GM10847 (cell line): ENCODE results near the gene UTS2R.

ENCODE experiments used
- POLR2A ChIP-seq: IDR thresholded peaks from 2 replicates; pipeline ENCODE4 v1.6.1; 2011; ENCODE audit not compliant: insufficient read length; ENCODE audit errors: extremely low read depth

Gene UTS2R

GRCh38 chr17:82361885-82362633 is 9.5 kb upstream of the UTS2R start:
- no peak for TF ChIP-seq POLR2A

- no peak for TF ChIP-seq POLR2A
Measured at GRCh38 chr17:82365606-82366295, 5.8 kb upstream of the UTS2R start.

DNA sequence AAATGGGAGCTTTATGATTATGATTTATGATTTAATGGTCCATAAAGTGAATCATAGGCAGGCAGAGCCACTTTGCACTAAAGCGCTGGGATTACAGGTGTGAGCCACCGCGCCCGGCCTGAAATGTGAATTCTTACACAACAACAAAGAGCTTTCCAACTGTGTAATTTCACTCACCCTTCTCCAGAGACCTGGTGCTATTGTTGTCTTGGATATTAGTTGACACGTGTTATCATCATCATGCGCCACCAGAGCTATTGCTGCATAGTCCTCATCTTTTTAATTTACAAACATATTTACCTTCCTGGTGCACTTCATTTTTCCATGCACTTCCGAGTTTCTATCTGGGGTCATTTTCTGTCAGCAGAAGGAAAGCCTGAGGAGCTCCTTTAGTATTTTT is 4.8 kb upstream of the UTS2R start:
- TF ChIP-seq POLR2A, result no peak

DNA sequence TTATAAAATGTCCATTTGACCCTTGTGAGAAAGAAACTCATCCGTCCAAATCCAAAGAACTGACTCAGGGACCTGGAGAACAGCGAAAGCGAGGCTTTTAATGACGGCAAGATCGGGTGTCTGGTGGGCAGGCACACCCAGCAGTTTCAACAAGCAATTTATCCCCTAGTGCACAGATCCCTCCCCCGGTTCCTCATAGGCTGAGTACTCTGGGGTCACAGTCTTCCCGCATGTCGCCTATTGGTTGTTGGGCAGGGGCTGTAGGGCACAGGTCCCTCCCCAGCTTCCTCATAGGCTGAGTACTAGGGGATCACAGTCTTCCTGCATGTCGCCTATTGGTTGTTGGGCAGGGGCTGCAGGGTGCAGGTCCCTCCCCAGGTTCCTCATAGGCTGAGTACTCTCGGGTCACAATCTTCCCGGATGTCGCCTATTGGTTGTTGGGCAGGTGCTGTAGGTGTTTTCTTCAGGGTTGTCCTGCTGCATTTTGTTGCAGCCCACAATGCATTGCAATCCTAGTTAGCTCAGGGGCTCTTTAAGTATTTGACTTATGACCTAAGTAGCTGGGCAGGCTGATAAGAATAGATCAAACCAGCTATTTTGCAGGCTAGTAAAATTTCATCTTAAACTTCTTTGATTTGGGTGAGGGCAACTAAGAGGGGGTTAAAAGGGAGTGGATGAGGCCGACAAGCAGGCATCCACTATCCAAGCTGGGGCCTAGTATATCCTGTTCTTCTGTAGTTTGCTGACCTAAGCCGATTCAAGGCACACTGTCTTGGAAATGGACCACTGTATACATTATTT is 3.6 kb upstream of the UTS2R start:
- no peak for TF ChIP-seq POLR2A

DNA sequence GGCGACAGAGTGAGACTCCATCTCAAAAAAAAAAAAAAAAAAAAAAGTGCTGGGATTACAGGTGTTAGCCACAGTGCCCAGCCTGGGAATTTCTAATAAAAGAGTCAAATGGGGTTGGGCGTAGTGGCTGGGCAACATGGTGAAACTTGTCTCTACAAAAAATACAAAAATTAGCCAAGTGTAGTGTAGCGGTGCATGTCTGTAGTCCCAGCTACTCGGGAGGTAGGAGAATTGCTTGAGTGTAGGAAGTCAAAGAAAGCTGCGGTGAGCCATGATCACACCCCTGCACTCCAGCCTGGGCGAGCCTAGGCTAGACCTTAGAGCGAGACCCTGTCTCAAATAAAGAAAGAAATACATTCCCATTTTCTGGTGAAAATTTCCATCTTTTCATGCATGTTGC is 2.4 kb upstream of the UTS2R start:
- no peak for TF ChIP-seq POLR2A

DNA sequence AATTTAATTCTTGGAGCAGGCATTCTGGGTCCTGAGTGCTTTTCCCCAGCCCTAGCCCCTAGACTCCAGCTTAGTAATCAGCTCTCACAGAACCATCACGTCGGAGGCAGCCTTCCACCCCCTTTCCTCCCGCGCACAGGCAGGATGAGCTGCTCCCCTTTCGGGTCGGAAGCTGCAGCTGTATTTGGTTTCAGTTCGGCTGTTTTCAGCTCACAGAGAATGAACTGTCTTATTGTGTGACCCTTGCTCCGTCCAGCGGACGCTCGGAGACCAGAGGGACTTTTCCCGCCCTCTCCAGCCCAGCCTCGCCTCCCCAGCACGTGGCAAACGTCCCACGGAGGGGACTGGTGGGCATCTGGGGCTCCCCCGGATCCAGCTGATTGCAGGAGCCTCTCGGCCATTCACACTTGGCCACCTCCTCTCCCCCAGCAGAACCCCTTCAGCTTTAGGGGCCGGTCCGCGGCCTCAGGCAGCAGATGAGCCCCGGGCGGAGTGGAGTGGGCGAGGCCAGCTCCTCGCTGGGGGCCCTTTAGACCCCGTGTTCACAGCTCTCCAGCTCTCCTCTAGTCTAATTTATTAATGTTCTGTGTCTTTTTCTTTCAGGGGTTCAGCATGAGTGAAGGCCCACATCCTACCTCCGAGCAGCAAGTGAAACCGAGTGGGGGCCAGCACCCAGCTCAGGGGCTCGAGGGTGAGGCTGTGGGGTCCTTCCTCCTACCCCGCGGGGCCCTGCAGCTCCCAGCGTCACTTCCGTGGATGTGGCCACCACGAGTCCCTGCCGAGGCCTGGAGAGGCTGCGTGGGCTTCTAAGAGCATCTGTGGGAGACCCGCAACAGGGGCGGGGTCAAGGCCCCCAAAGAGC is 863 bp upstream of the UTS2R start:
- no peak for TF ChIP-seq POLR2A

GRCh38 chr17:82372249-82373071 is 895 bp downstream of the UTS2R start:
- TF ChIP-seq POLR2A, result no peak

DNA sequence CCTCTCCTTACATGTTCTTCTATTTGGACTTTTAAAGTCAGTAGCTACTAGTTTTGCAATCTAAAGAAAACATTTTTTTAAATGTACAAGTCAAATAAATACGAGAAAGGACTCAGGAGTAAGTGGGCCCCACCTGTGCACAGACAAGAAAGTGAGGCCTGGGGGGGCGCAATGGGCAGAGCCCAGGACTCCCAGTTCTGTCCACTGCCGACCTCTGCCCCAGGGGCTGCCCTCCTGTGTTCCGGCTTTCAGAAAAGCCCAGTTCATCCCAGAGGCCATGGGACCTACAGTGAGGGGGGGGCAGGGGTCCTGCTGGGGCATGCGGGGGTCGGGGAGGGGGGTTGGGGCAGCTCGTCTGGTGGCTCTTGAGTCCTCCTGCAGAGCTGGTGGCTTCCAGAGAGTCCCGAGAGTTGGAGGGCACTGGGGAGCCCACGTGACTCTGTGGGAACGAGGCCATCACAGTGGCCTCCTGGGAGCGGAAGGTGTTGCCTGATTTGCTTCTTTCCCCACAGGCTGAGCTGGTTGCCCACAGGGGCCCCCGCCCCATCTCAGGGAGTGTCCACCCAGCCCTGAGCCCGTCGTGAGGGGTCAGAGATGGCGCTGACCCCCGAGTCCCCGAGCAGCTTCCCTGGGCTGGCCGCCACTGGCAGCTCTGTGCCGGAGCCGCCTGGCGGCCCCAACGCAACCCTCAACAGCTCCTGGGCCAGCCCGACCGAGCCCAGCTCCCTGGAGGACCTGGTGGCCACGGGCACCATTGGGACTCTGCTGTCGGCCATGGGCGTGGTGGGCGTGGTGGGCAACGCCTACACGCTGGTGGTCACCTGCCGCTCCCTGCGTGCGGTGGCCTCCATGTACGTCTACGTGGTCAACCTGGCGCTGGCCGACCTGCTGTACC is 2.4 kb downstream of the UTS2R start:
- no peak for TF ChIP-seq POLR2A

DNA sequence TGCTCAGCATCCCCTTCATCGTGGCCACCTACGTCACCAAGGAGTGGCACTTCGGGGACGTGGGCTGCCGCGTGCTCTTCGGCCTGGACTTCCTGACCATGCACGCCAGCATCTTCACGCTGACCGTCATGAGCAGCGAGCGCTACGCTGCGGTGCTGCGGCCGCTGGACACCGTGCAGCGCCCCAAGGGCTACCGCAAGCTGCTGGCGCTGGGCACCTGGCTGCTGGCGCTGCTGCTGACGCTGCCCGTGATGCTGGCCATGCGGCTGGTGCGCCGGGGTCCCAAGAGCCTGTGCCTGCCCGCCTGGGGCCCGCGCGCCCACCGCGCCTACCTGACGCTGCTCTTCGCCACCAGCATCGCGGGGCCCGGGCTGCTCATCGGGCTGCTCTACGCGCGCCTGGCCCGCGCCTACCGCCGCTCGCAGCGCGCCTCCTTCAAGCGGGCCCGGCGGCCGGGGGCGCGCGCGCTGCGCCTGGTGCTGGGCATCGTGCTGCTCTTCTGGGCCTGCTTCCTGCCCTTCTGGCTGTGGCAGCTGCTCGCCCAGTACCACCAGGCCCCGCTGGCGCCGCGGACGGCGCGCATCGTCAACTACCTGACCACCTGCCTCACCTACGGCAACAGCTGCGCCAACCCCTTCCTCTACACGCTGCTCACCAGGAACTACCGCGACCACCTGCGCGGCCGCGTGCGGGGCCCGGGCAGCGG is 3.2 kb downstream of the UTS2R start:
- no peak for TF ChIP-seq POLR2A

DNA sequence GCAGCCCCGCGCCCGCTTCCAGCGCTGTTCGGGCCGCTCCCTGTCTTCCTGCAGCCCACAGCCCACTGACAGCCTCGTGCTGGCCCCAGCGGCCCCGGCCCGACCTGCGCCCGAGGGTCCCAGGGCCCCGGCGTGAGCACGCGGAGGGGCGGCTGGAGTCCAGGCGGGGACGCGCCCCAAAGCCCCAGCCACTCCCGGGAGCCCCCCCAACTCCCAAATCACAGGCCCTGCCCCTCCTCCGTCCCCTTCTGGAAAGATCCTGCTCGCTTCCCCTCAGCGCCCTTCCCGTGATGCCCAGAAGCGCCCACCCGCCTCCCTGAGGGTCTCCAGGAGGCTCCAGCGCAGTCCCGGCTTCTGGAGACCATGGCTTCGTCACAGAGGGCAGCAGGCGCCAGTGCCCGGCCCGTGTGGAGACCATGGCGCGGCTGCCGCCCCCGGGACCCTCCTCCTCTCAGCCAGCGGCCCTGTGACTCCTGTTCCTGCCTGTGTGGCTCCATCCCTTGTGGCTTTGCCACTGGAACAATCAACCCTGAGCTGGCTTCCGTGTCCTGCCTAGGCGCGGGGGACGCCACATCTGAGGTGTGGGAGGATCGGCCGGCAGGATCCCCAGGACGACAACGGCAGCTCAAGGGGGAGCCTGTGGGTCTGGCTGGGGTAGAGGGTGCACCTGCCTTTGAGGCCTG is 3.9 kb downstream of the UTS2R start:
- TF ChIP-seq POLR2A, result no peak

DNA sequence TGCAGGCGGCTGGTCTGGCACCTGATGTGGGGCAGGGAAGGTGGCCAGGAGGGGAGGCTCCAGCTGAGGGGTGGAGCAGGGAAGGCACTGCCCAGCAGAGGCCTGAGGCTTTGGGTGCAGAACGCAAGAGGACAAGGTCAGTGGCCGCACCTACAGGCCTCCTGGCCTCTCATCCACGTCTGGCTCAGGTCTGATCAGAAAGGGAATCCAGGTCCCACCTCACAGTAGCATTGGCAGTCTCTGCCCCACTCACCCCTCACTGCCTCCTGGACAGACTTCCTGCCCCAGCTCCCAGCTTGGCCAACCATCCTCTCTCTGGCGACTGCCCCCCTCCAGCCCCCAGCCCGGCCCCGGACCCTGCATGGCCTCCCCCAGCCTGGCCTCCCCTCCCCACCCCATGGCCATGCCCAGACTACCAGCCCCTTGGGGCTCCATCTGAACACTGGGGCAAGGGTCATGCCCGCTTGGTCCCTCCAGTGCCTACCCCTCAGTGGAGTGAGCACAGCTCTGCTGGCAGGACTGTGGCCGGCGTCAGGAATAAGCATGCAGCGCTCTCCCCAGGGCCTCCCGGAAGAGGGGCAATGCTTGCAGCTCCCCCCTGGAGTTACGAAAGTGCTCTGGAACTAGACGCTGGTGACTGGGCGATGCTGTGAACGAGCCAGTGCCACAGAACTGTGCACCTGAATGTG is 4.6 kb downstream of the UTS2R start:
- no peak for TF ChIP-seq POLR2A
